GM21423 (cell line): ENCODE data around the gene ZNF784.
A peak's percentile ranks its signal among the peaks of the same experiment; 100 is the strongest.

Experiments used
- ATAC-seq: cut with Tn5 transposase; IDR thresholded peaks from one replicate; pipeline ENCODE4 v1.9.1; 2021; ENCODE audit warnings: mild to moderate bottlenecking, moderate library complexity; ENCODE audit not compliant: unreplicated experiment

The ZNF784 gene

GRCh38 chr19:55624109-55625003, at the start of gene ZNF784:
ZNF784 (minus strand) TSS chr19:55624566; CDS start chr19:55624561, 5 bp downstream.
- peak; percentile 65 for ATAC-seq

GRCh38 chr19:55673889-55674288, 49.5 kb upstream of the ZNF784 start:
- no peak for ATAC-seq

DNA sequence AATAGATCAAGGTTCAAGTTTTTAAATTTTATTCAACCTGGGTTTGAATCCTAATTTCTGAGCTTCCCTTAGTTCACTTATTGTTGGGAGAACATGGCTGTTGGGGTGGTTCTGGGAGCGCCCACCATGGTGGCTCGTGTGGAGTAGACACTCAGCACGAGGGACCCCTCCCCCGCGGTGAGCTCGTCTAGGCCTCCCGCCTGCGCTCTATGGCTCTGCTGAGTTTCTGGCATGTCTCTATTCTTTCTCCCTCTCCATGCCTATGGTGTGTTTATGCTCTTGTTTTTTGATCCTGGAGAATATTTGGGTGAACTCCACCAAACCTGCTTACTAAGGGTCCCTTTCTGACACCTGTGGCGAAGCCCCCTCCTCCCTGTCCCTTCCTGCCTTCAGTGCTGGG, 49.1 kb upstream of the ZNF784 start:
- ATAC-seq, result no peak

DNA sequence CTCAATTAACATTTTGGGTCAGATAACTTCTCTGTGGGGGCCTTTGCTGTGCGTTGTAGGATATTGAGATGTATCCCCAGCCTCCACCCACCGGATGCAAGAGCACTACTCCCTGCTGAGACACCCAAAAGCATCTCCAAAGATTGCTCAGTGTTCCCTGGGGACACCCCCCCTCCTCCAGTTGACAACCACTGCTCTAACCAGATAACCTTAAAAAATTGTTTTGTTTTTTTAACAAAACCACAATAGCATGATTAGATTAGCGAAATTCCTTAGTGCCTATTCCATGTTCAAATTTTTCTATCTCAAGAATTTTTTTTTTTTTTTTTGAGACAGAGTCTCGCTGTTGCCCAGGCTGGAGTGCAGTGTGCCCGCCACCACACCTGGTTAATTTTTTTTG, 48.1 kb upstream of the ZNF784 start:
- ATAC-seq, result no peak

GRCh38 chr19:55671054-55671378, 46.6 kb upstream of the ZNF784 start:
- ATAC-seq, result no peak

DNA sequence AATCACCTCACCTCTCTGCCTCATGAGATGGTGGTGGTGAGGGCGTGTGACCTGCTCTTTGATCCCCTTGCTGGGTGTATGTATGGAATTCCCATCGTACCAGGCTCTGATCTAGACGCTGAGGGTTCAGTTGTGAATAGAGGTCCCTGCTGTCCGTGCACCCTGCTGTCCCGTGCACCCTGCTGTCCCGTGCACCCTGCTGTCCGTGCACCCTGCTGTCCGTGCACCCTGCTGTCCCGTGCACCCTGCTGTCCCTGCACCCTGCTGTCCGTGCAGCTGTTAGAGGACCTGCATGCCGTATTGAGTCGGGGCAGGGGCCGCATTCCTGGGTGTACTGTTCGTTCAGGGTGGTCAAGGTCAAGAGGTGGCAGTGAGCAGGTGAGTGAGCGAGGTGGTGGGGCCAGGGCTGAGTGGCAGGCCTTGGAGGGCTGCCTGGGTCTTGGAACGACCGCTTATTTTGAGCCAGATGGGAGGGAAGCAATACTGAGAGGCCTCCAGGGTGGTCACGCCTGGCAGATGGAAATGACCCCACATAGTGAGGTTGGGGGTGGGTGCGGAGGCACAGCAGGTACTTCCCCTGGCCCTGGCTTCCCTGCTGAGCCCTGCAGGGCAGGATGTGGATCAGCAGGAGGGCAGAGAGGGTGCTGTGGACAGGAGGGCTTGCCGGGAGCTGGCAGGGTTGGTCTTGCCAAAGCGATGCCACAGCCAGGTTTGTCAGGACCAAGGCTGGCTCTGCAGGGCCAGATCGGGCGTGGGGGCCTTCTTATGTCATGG, 46.1 kb upstream of the ZNF784 start:
- ATAC-seq, result no peak

DNA sequence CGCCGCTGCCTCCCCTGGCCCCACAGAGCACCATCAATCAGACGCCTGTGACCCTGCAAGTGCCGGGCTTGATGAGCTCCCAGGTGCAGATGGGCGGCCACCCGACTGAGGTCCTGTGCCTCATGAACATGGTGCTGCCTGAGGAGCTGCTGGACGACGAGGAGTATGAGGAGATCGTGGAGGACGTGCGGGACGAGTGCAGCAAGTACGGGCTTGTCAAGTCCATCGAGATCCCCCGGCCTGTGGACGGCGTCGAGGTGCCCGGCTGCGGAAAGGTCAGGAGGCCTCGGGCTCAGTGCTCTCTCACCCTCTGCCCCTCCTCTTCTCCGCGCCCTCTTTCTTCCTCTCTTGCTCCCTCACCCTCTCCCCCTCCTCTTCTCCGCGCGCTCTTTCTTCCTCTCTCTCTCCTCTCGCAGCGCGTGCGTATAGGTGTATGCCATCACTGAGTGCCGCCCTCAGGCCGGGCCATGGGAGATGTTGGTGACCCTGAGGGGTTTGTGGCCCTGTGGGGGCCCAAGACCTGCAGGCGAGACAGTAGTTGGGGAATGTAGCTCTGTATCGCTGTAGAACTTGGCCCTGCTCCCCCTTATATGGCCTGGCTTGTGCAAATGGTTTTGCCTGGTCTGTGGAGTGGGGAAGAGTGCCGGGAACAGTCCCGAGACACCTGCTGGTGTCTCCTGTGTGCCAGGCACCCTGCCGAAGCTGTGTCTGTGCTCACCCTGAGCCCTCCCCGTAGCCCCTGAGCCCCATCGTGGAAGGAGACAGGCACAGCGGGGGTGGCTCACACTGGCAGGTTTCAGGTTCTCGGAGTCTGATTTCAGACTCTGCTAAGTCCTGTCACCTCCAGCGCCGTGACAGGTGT, 45.3 kb upstream of the ZNF784 start:
- no peak for ATAC-seq

- ATAC-seq, result no peak
These were observed 44.4 kb upstream of the ZNF784 start for GRCh38 chr19:55668603-55669348.

DNA sequence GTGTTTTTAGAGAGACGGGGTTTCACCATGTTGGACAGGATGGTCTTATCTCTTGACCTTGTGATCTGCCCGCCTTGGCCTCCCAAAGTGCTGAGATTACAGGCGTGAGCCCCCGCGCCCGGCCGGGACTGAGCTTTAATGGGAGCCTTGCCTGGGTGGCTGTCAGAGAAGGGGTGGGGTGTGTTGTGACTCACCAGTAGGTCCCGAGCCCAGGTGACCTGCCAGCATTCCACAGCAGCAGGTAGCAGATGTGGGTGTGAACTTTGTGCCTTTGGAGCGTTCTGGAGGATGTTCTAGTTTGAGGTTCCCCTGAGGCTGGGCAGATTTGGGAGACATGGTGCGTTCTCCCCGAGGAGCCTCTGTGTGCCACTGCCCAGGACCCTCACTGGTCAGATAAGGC, 43.6 kb upstream of the ZNF784 start:
- ATAC-seq, result no peak

DNA sequence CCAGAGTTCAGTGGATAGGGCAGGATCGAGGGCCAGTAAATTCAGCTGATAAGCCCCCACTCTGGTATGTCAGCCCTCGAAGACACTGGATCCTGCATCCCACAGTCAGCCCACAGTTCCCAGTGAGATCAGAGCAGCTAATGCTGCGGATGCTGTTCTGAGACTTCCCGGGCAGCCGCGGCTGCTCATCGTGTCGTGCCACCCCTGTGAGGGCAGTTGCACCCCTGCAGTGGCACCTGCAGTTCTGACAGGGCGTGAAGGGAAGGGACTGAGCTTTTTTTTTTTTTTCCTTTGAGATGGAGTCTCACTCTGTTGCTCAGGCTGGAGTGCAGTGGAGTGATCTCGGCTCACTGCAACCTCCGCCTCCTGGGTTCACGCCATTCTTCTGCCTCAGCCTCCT, 43.1 kb upstream of the ZNF784 start:
- ATAC-seq, result no peak

DNA sequence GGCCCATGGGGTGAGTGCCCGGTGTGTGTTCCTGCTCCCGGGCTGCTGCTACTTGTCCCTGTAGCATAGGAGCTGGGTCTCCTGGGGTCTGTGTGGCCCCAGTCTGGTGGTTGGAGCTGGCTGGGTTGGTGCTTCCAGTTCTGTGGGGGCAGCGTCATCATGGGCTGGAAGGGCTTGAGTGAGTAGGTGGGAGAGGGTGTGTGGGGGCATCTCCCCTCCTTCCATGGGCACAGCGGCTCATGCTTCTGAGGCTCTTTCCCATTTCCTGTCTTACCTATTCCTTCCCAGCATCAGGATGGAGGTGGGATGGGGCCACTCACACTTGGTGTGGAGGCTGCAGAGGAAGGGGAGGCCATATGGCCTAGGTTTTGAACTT, 42.6 kb upstream of the ZNF784 start:
- ATAC-seq, result no peak

GRCh38 chr19:55666343-55667005, 42.1 kb upstream of the ZNF784 start:
- no peak for ATAC-seq

DNA sequence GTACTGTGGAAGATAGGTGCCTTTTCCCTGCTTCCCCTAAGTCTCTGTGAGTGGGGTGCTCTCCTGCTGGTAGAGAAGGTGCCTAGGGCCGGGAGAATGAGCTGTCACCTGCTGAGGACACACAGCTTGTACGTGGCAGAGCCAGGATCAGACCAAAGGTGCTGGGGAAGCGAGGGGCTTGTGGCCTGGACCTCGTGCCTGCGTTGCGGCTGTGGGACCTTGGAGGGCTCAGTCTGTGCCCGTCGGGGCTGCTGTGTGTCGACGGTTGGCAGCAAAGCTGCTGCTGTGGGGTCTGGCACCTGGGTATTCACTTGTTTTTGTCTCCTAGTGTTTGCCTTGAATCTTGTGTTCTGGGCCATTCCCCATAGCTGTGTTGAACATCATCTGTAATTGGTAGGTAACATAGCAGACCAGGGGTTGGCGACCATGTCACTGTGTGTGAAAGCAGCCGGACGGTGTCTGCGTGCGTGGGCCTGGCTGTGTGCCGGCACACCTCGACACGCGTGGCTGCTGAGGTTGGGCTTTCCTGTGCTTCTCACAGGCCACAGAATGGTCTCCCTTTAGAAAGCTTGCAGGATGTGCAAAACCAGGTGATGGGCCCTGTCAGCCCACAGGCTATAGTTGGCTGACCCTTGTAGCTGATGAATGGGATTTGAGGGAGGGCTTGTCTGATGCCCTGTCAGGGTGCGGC, 39.6 kb upstream of the ZNF784 start:
- ATAC-seq, result no peak

- no peak for ATAC-seq
These were observed 37.5 kb upstream of the ZNF784 start for GRCh38 chr19:55661826-55662225.

GRCh38 chr19:55660991-55661390, 36.6 kb upstream of the ZNF784 start:
- no peak for ATAC-seq

- no peak for ATAC-seq
These were observed 36.0 kb upstream of the ZNF784 start for GRCh38 chr19:55660404-55660803.

DNA sequence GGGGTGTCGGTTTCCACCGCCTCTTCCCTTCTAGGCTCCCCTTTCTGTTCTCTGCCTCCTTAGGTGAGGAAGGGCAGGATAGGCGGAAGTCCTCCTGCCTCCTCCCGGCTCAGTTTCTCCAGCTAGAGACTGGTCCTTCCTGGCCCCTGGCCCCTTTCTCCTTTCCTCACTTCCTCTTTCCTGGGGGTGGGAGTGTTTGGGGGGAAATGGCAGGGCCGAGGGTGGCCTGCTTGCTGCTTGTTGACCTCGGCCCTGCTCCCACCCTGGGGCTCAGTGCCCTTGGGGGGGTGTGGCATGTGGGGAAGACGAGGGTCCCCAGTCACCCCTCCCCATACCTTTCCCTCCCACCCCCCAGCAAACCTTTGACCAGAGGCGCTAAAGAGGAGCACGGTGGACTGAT, 35.5 kb upstream of the ZNF784 start:
- ATAC-seq, result no peak

DNA sequence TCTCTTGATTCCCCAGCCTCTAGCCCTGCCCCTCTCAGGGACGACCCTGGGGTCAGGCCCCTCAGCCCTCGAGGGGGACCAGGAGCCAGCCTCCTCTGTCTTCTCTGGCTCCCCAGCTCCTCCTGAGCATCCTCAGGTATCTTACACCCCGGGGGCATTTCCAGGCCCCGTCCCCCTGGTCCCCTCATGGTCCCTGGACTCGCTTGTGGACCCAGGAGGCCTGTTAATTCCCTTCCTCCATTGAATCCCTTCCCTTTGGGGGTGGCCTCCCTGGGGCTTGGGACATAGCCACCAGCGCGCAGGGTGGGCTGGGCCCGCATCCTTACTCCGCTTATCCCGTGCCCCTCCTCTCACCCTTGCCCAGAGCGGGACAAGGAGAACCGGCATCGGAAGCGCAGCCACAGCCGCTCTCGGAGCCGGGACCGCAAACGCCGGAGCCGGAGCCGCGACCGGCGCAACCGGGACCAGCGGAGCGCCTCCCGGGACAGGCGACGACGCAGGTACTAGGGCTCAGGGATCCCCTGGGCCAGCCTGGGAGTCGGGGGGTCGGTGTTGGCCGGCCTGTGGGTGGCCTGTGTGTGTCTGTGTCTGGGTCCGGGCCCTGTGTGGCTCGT, 34.6 kb upstream of the ZNF784 start:
- no peak for ATAC-seq
